Measurements from ENCODE around the gene EOLA2. TPM values are rescaled to one million over a fixed set of nuclear protein-coding genes. Genes with fewer than 3 reads are reported as not detected.
A peak's percentile ranks its signal among the peaks of the same experiment; 100 is the strongest.
"Not testable (repeated sequence)": the region's sequence is repeated elsewhere in the genome, so short reads cannot be mapped to it uniquely, and the experiment has no call there.

EOLA2 gene
- total RNA-seq, 1 donor from 2014 or later: 34.4 TPM

GRCh38 chrX:149939655-149939904, 1.3 kb upstream of the EOLA2 start:
- no peaks in the 10 kb centered on the region for H3K36me3 Mint-ChIP-seq (ENCODE audit: insufficient read depth)
- H3K27me3 Mint-ChIP-seq: no peaks in the 10 kb centered on the region
- no peak for TF ChIP-seq CTCF (IDR thresholded peaks at IDR 0.05; ENCODE audit: unreplicated experiment)
- H3K9me3 Mint-ChIP-seq (ENCODE audit: low read depth): no peaks in the 10 kb centered on the region
- peak overlapping the region; percentile 96 for H3K27ac Mint-ChIP-seq
- DNase-seq (ENCODE audit: low spot score, unreplicated experiment): no peak
- H3K4me3 Mint-ChIP-seq (ENCODE audit: low read depth): peak overlapping the region; percentile 83
- H3K4me1 Mint-ChIP-seq (ENCODE audit: low read depth): peaks cover 1% of the 10 kb centered on the region

- H3K4me3 Mint-ChIP-seq (ENCODE audit: low read depth): peak overlapping the region; percentile 40
- peaks cover 1% of the 10 kb centered on the region for H3K4me1 Mint-ChIP-seq (ENCODE audit: low read depth)
- peak overlapping the region; percentile 99 for H3K27ac Mint-ChIP-seq
- H3K27me3 Mint-ChIP-seq: no peaks in the 10 kb centered on the region
- TF ChIP-seq CTCF (IDR thresholded peaks at IDR 0.05; ENCODE audit: unreplicated experiment): no peak
- no peaks in the 10 kb centered on the region for H3K9me3 Mint-ChIP-seq (ENCODE audit: low read depth)
- peak; percentile 80 for DNase-seq (ENCODE audit: low spot score, unreplicated experiment)
- H3K36me3 Mint-ChIP-seq (ENCODE audit: insufficient read depth): peaks cover 2% of the 10 kb centered on the region
Observed at GRCh38 chrX:149938881-149939654, 777 bp upstream of the EOLA2 start.

GRCh38 chrX:149937871-149938426, 342 bp downstream of the EOLA2 start:
- peaks cover 2% of the 10 kb centered on the region for H3K36me3 Mint-ChIP-seq (ENCODE audit: insufficient read depth)
- peak overlapping the region; percentile 78 for H3K4me3 Mint-ChIP-seq (ENCODE audit: low read depth)
- H3K4me1 Mint-ChIP-seq (ENCODE audit: low read depth): peaks cover 1% of the 10 kb centered on the region
- H3K27ac Mint-ChIP-seq: peak overlapping the region; percentile 99
- no peaks in the 10 kb centered on the region for H3K9me3 Mint-ChIP-seq (ENCODE audit: low read depth)
- peak; percentile 21 for DNase-seq (ENCODE audit: low spot score, unreplicated experiment)
- TF ChIP-seq CTCF (IDR thresholded peaks at IDR 0.05; ENCODE audit: unreplicated experiment): no peak
- no peaks in the 10 kb centered on the region for H3K27me3 Mint-ChIP-seq

GRCh38 chrX:149937328-149937727, 963 bp downstream of the EOLA2 start:
- not testable (repeated sequence) for H3K9me3 Mint-ChIP-seq (ENCODE audit: low read depth); H3K4me1 Mint-ChIP-seq (ENCODE audit: low read depth); H3K36me3 Mint-ChIP-seq (ENCODE audit: insufficient read depth); DNase-seq (ENCODE audit: low spot score, unreplicated experiment); H3K27me3 Mint-ChIP-seq
- peak overlapping the region; percentile 94 for H3K27ac Mint-ChIP-seq
- peak overlapping the region; percentile 78 for H3K4me3 Mint-ChIP-seq (ENCODE audit: low read depth)

GRCh38 chrX:149933547-149933946, 4.7 kb downstream of the EOLA2 start:
- DNase-seq (ENCODE audit: low spot score, unreplicated experiment); H3K27ac Mint-ChIP-seq; H3K27me3 Mint-ChIP-seq; H3K36me3 Mint-ChIP-seq (ENCODE audit: insufficient read depth); H3K4me3 Mint-ChIP-seq (ENCODE audit: low read depth); H3K9me3 Mint-ChIP-seq (ENCODE audit: low read depth); H3K4me1 Mint-ChIP-seq (ENCODE audit: low read depth): not testable (repeated sequence)

GRCh38 chrX:149932970-149933369, 5.3 kb downstream of the EOLA2 start:
- H3K4me3 Mint-ChIP-seq (ENCODE audit: low read depth); H3K27ac Mint-ChIP-seq; H3K4me1 Mint-ChIP-seq (ENCODE audit: low read depth); DNase-seq (ENCODE audit: low spot score, unreplicated experiment); H3K9me3 Mint-ChIP-seq (ENCODE audit: low read depth); H3K27me3 Mint-ChIP-seq; H3K36me3 Mint-ChIP-seq (ENCODE audit: insufficient read depth): not testable (repeated sequence)

- not testable (repeated sequence) for H3K4me3 Mint-ChIP-seq (ENCODE audit: low read depth); H3K27ac Mint-ChIP-seq; H3K36me3 Mint-ChIP-seq (ENCODE audit: insufficient read depth); H3K9me3 Mint-ChIP-seq (ENCODE audit: low read depth); H3K4me1 Mint-ChIP-seq (ENCODE audit: low read depth); H3K27me3 Mint-ChIP-seq; DNase-seq (ENCODE audit: low spot score, unreplicated experiment)
Observed at GRCh38 chrX:149932150-149932549, 6.1 kb downstream of the EOLA2 start.

- H3K4me3 Mint-ChIP-seq (ENCODE audit: low read depth); H3K36me3 Mint-ChIP-seq (ENCODE audit: insufficient read depth); H3K9me3 Mint-ChIP-seq (ENCODE audit: low read depth); H3K27me3 Mint-ChIP-seq; H3K4me1 Mint-ChIP-seq (ENCODE audit: low read depth); DNase-seq (ENCODE audit: low spot score, unreplicated experiment); H3K27ac Mint-ChIP-seq: not testable (repeated sequence)
Observed at GRCh38 chrX:149931355-149931754, 6.9 kb downstream of the EOLA2 start.

GRCh38 chrX:149929400-149929799, 8.9 kb downstream of the EOLA2 start, which contains the start of gene HSFX4:
TSS of gene HSFX4 (plus strand) at chrX:149929573. CDS start at chrX:149929645, 72 bp downstream.
- H3K4me1 Mint-ChIP-seq (ENCODE audit: low read depth); H3K36me3 Mint-ChIP-seq (ENCODE audit: insufficient read depth); H3K9me3 Mint-ChIP-seq (ENCODE audit: low read depth); DNase-seq (ENCODE audit: low spot score, unreplicated experiment); H3K27me3 Mint-ChIP-seq; H3K4me3 Mint-ChIP-seq (ENCODE audit: low read depth); H3K27ac Mint-ChIP-seq: not testable (repeated sequence)

GRCh38 chrX:149928635-149929034, 9.7 kb downstream of the EOLA2 start:
- DNase-seq (ENCODE audit: low spot score, unreplicated experiment); H3K27ac Mint-ChIP-seq; H3K4me3 Mint-ChIP-seq (ENCODE audit: low read depth); H3K27me3 Mint-ChIP-seq; H3K36me3 Mint-ChIP-seq (ENCODE audit: insufficient read depth); H3K9me3 Mint-ChIP-seq (ENCODE audit: low read depth); H3K4me1 Mint-ChIP-seq (ENCODE audit: low read depth): not testable (repeated sequence)
